ENCODE results near the gene BSND.

Gene BSND

GRCh38 chr1:54990916-54991315 lies 7.8 kb upstream of the BSND start:
- DNase-seq (ENCODE audit: low read depth): no peak
- no peak overlapping the region for H3K4me3 ChIP-seq (ENCODE audit: low read length)
- no peak for TF ChIP-seq CTCF (IDR thresholded peaks at IDR 0.05; ENCODE audit: insufficient read depth, low read depth, low read length, missing control alignments)

DNA sequence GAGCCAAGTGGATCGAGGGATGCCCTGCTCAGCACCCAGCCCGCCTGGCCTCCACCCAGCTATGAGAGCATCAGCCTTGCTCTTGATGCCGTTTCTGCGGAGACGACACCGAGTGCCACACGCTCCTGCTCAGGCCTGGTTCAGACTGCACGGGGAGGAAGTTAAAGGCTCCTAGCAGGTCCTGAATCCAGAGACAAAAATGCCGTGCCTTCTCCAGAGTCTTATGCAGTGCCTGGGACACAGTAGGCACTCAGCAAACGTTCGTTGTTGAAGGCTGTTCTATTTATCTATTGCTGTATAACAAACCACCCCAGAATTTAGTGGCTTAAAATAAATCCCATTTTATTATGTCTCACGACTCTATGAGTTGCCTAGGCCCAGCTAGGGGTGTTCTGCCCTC lies 6.8 kb upstream of the BSND start:
- no peak for DNase-seq (ENCODE audit: low read depth)
- no peak for TF ChIP-seq CTCF (IDR thresholded peaks at IDR 0.05; ENCODE audit: insufficient read depth, low read depth, low read length, missing control alignments)
- H3K4me3 ChIP-seq (ENCODE audit: low read length): no peak overlapping the region

- no peak for DNase-seq (ENCODE audit: low read depth)
- TF ChIP-seq CTCF (IDR thresholded peaks at IDR 0.05; ENCODE audit: insufficient read depth, low read depth, low read length, missing control alignments): no peak
Measured at GRCh38 chr1:54993140-54993539, 5.6 kb upstream of the BSND start.

DNA sequence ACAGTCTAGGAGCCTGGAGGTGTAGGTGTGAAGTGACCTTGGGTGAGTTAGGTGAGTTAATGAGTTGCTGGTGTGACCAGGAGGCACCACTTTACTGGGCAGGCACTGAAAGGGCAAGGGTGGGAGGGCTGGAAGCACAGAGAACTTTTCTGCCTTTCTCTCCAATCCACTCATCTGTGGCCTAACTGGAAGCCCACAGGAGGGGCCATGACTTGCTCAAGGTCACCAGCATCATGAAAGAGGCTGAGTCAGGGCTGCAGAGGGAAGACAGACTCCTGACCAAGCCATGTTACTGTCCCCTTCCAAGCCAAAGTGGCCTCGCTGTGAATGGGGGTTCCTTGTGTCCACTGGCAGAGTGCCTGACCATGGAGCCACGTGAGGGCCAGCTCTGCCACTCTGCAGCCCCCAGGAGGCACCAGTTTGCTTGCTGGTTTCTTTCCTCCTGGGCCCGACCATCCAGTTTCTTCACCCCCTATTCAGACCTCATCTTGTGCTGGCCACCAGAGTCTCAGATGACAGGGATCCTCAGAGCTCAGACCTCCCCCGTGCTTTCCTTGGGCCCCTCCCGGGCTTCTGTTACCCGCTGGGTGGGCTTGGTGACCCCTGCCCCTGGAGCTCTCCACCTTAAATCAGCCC lies 4.3 kb upstream of the BSND start:
- no peak for DNase-seq (ENCODE audit: low read depth)
- no peak overlapping the region for H3K4me3 ChIP-seq (ENCODE audit: low read length)
- no peak for TF ChIP-seq CTCF (IDR thresholded peaks at IDR 0.05; ENCODE audit: insufficient read depth, low read depth, low read length, missing control alignments)

More at GRCh38 chr1:54993140-54993539, 5.6 kb upstream of the BSND start:
- no peak overlapping the region for H3K4me3 ChIP-seq (ENCODE audit: low read length)

GRCh38 chr1:54995013-54995760 lies 3.5 kb upstream of the BSND start:
- TF ChIP-seq CTCF (IDR thresholded peaks at IDR 0.05; ENCODE audit: insufficient read depth, low read depth, low read length, missing control alignments): no peak
- DNase-seq (ENCODE audit: low read depth): no peak
- H3K4me3 ChIP-seq (ENCODE audit: low read length): no peak overlapping the region

DNA sequence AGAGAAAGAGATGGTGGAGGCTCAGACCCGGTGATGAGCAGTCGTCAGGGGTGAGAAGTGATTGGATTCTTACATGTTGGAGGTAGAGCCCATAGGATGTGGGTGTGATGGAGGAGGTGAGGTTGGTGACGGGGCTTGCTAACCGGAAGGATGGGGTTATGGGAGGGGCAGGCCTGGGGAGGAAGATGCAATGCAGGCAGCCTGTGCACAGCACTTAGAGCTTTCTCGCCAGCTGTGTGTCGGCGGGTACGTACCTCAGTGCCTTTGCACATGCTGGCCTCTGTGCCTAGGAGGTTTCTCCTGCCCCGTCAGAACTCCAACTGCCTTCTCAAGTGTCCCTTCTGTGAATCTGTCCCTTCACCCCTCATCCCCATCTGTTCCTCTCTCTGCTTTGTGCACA lies 2.9 kb upstream of the BSND start:
- DNase-seq (ENCODE audit: low read depth): no peak
- no peak overlapping the region for H3K4me3 ChIP-seq (ENCODE audit: low read length)
- no peak for TF ChIP-seq CTCF (IDR thresholded peaks at IDR 0.05; ENCODE audit: insufficient read depth, low read depth, low read length, missing control alignments)

All from epithelial cell of esophagus (primary cell).